WI38 (cell line): ENCODE results near the gene TRIM8.

Experiments used
- H3K4me3 ChIP-seq: 2 replicates; pipeline ENCODE4 v1.5.1; 2011; ENCODE audit warnings: low read depth, mild to moderate bottlenecking, control low read depth, low read length
- TF ChIP-seq, protein P1 (sequence below): IDR thresholded peaks from 2 replicates; pipeline ENCODE4 v1.5.1; 2012; ENCODE audit warnings: low read depth, mild to moderate bottlenecking, control low read depth, low read length

The TRIM8 gene

DNA sequence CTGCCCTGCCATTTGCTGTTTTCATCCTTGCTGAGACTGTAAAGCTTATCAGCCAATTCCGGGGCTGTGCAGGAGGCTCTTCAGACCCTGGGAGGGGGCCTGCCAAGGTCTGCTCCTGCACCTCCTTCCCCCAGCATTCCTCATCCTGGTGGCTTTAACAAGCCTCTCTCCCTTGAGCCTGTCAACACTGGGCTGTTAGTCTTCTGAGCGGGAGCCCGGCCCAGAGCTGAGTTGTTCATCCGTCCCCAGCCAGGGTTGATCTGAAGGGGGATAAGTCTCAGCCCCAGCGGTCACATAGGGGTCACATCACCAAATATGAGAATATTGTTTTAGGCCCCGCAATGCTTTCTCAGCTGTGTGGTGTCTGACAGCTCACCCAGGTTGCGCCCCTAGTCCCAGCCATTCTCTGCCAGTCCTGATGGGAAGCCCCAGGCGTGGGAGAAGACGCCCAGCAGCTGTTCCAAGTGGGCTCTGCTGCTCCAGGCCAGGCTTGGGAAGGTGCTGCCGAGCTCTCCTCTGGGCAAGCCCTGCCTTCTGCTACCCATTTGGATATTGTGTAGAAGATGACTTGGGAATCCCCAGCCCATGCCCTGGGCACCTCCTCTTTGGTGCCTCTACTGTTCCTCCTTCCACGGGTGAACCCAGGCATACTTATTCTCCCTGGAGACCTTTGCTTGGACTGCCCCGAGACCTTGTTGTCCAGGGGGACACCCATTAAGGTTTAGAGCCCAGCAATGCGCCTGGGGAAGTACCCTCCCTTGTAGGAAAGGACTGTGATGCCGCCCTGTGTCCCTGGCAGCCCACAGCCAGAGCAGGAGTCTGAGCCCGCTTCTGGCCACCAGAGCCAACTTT is 23.5 kb upstream of the TRIM8 start:
- TF ChIP-seq, protein P1, sequence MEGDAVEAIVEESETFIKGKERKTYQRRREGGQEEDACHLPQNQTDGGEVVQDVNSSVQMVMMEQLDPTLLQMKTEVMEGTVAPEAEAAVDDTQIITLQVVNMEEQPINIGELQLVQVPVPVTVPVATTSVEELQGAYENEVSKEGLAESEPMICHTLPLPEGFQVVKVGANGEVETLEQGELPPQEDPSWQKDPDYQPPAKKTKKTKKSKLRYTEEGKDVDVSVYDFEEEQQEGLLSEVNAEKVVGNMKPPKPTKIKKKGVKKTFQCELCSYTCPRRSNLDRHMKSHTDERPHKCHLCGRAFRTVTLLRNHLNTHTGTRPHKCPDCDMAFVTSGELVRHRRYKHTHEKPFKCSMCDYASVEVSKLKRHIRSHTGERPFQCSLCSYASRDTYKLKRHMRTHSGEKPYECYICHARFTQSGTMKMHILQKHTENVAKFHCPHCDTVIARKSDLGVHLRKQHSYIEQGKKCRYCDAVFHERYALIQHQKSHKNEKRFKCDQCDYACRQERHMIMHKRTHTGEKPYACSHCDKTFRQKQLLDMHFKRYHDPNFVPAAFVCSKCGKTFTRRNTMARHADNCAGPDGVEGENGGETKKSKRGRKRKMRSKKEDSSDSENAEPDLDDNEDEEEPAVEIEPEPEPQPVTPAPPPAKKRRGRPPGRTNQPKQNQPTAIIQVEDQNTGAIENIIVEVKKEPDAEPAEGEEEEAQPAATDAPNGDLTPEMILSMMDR: no peak

DNA sequence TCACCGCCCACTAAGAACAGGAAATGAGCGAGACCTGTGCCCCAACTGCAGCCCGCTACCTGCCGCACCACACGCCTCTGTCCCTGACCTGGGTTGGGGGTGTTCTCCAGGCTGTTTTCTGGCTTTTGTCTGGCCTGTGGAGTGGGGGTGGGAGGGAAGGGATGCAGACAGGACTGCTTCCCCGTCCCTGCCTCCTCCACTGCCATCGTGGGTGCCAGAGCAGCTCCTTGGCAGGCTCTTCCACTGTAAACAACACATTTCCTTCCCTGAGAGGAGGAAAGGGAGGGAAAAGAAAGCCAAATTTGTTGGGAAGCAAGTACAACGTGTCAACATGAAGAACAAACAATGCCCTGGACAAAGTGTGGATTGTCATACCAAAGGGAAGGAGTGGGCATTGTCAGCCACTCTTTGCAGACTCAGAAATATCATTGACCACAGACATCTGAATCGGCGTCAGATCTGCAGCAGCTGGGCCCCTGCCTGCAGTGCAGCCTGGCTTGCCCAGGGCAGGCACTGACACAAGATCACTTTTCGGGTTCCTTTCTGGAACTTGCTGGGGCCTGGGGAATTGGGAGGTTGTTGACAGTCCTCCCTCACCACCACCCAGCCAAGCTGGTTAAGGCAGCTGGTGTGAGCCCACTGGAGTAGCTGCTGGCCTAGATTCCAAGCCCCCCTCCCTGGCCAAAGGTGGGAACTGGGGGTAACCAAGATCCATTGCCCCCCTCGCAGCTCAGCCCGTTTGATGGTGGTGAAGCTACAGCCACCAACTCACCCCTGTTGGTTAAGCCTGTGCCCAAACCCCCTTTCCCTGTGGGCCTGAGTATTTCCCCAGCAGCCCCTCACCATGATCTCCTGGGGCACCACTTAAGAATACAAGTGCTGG is 22.6 kb upstream of the TRIM8 start:
- TF ChIP-seq, protein P1: no peak
- no peak overlapping the region for H3K4me3 ChIP-seq

More for the DNA sequence above, 23.5 kb upstream of the TRIM8 start:
- no peak overlapping the region for H3K4me3 ChIP-seq

DNA sequence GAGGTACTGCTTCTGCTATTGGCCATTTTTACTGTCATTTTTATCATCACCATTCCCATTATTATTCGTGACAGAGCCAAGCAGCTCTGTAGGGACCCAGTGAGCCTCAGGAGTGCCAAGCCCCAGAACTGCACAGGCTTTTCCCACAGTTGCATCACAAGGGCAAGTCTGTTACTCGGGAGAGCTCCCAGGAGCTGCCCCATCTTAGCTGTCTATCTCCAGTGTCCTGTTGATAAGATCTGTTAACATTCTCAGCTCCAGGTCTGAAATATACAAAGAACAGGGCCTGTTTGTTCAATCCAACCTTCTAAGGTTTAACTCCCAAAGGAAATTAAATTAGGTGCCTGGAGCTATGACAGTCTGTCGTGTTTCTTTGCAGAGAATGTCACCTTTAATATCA is 20.2 kb upstream of the TRIM8 start:
- H3K4me3 ChIP-seq: no peak overlapping the region

DNA sequence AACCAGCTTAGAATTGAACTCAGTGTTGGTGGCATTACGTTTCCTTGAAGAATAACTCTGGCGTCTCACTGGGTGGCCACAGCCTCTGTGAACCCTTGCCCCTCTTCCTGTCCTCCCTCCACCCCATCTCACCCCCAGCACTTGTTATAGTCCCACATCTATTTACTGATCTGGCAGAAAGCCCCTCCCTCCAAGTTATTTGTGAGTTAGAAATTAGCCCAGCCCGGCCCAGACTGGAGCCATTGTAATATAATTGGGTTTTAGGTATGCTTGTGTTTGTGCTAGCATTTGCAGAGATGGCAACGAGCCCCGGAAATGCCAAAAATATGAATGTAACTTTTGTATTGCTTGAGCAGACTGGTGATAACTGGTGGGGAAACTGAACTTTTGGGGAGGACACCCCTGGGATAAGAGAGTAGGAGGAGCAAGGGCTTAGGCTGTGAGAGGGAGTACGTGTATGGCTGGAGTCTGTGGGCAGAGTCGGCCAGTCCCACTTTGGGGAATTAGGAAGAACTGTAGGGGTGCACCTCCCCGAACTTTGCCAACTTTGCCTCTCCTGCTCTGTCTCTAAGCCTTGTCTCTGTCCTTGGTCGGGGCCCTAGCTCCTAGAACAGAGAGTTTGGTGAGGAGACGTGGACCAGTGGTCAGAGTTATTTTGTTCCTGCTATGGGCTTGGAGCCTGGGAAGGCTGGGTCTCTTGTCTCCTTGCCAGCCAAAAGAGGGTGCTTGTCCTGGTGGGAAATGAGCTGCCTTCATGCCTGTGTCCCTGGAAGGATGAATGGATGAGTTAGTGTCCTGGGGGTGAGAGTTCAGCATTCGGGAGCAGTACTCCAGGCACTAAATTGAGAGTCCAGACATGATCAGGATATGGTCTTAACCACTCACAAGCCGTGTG is 19.3 kb upstream of the TRIM8 start:
- TF ChIP-seq, protein P1: no peak
- H3K4me3 ChIP-seq: no peak overlapping the region

More for the DNA sequence above, 20.2 kb upstream of the TRIM8 start:
- TF ChIP-seq, protein P1: no peak

- TF ChIP-seq, protein P1: no peak
- H3K4me3 ChIP-seq: no peak overlapping the region
Observed at GRCh38 chr10:102626026-102626685, 18.1 kb upstream of the TRIM8 start.

GRCh38 chr10:102627291-102627735 is 17.0 kb upstream of the TRIM8 start:
- TF ChIP-seq, protein P1: no peak
- no peak overlapping the region for H3K4me3 ChIP-seq
